WTC11 (cell line): ENCODE measurements around the gene FSTL4. TPM values are rescaled to one million over a fixed set of nuclear protein-coding genes. Genes with fewer than 3 reads are reported as not detected.

Experiments used
- CREB1 ChIP-seq: sonication (generic); formaldehyde crosslinking; IDR thresholded peaks from 2 replicates; pipeline ENCODE4 v1.8.0; 2023; ENCODE audit warnings: mild to moderate bottlenecking, missing genetic modification reagents
- GRHL2 ChIP-seq: fragments of 250-450 bp; sonication (Bioruptor Pico); IDR thresholded peaks from 2 replicates; pipeline ENCODE4 v1.8.0; 2022; ENCODE audit warnings: mild to moderate bottlenecking, moderate library complexity; ENCODE audit not compliant: insufficient replicate concordance, severe bottlenecking
- GTF2I ChIP-seq: fragments of 250-450 bp; sonication (Bioruptor Pico); conservative IDR thresholded peaks from 2 replicates; pipeline ENCODE4 v1.4.0; 2021; ENCODE audit warnings: mild to moderate bottlenecking
- HMGA2 ChIP-seq: fragments of 250-450 bp; sonication (Bioruptor Pico); IDR thresholded peaks from 2 replicates; pipeline ENCODE4 v1.4.0; 2021; ENCODE audit warnings: mild to moderate bottlenecking, moderate library complexity
- JUN ChIP-seq: sonication (generic); formaldehyde crosslinking; IDR thresholded peaks from 2 replicates; pipeline ENCODE4 v1.8.0; 2023; ENCODE audit warnings: mild to moderate bottlenecking, missing genetic modification reagents
- KAT7 ChIP-seq: sonication (generic); formaldehyde crosslinking; IDR thresholded peaks from 2 replicates; pipeline ENCODE4 v1.8.1; 2023; ENCODE audit warnings: missing genetic modification reagents, mild to moderate bottlenecking, borderline replicate concordance
- NFE2L1 ChIP-seq: sonication (generic); formaldehyde crosslinking; IDR thresholded peaks from 2 replicates; pipeline ENCODE4 v1.8.1; 2023; ENCODE audit warnings: missing genetic modification reagents
- OVOL2 ChIP-seq: fragments of 250-450 bp; sonication (Bioruptor Pico); IDR thresholded peaks from 2 replicates; pipeline ENCODE4 v1.9.0; 2021; ENCODE audit warnings: mild to moderate bottlenecking, borderline replicate concordance
- SMAD4 ChIP-seq: sonication (generic); formaldehyde crosslinking; IDR thresholded peaks from 2 replicates; pipeline ENCODE4 v1.8.0; 2022; ENCODE audit warnings: mild to moderate bottlenecking, missing genetic modification reagents
- SOX15 ChIP-seq: fragments of 250-450 bp; sonication (Bioruptor Pico); IDR thresholded peaks from 2 replicates; pipeline ENCODE4 v1.9.0; 2021; ENCODE audit warnings: mild to moderate bottlenecking
- SP1 ChIP-seq: sonication (generic); formaldehyde crosslinking; conservative IDR thresholded peaks from 2 replicates; pipeline ENCODE4 v1.8.1; 2022; ENCODE audit warnings: missing genetic modification reagents
- TCF7 ChIP-seq: sonication (generic); formaldehyde crosslinking; IDR thresholded peaks from 2 replicates; pipeline ENCODE4 v1.8.0; 2022; ENCODE audit warnings: mild to moderate bottlenecking, low read depth, missing genetic modification reagents, moderate library complexity
- TEAD1 ChIP-seq: sonication (generic); formaldehyde crosslinking; IDR thresholded peaks from 2 replicates; pipeline ENCODE4 v1.8.0; 2022; ENCODE audit warnings: mild to moderate bottlenecking, missing genetic modification reagents
- ZBTB21 ChIP-seq: sonication (generic); formaldehyde crosslinking; IDR thresholded peaks from 2 replicates; pipeline ENCODE4 v1.8.1; 2023; ENCODE audit warnings: mild to moderate bottlenecking, missing genetic modification reagents, borderline replicate concordance
- ZNF138 ChIP-seq: sonication (generic); formaldehyde crosslinking; conservative IDR thresholded peaks from 2 replicates; pipeline ENCODE4 v1.8.1; 2022; ENCODE audit warnings: mild to moderate bottlenecking, moderate library complexity, missing genetic modification reagents
- ZNF219 ChIP-seq: sonication (generic); formaldehyde crosslinking; IDR thresholded peaks from 2 replicates; pipeline ENCODE4 v1.8.0; 2023; ENCODE audit warnings: missing genetic modification reagents, mild to moderate bottlenecking, borderline replicate concordance
- ZNF317 ChIP-seq: sonication (generic); formaldehyde crosslinking; IDR thresholded peaks from 2 replicates; pipeline ENCODE4 v1.8.1; 2023; ENCODE audit warnings: low read depth, mild to moderate bottlenecking, moderate library complexity, missing genetic modification reagents, borderline replicate concordance
- total RNA-seq: library from RNA; stranded (reverse); gene quantifications from 3 replicates; pipeline ENCODE4 v1.2.3, GENCODE V29; 2021
- TF ChIP-seq, protein P1 (sequence below): sonication (generic); formaldehyde crosslinking; IDR thresholded peaks from 2 replicates; pipeline ENCODE4 v1.8.1; 2022; ENCODE audit warnings: low read depth, mild to moderate bottlenecking, moderate library complexity, missing genetic modification reagents, borderline replicate concordance
- TF ChIP-seq, protein P2 (sequence below): sonication (generic); formaldehyde crosslinking; IDR thresholded peaks from 2 replicates; pipeline ENCODE4 v1.8.0; 2023; ENCODE audit warnings: missing genetic modification reagents
- TF ChIP-seq, protein P3 (sequence below): sonication (generic); formaldehyde crosslinking; IDR thresholded peaks from 2 replicates; pipeline ENCODE4 v1.8.0; 2022; ENCODE audit warnings: mild to moderate bottlenecking, missing genetic modification reagents
- TF ChIP-seq, protein P4 (sequence below): fragments of 250-450 bp; sonication (Bioruptor Pico); IDR thresholded peaks from 2 replicates; pipeline ENCODE4 v1.9.0; 2021; ENCODE audit warnings: mild to moderate bottlenecking
- TF ChIP-seq, protein P5 (sequence below): sonication (generic); formaldehyde crosslinking; IDR thresholded peaks from 2 replicates; pipeline ENCODE4 v1.8.1; 2022; ENCODE audit warnings: low read depth, missing genetic modification reagents, borderline replicate concordance
- TF ChIP-seq, protein P6 (sequence below): sonication (generic); formaldehyde crosslinking; IDR thresholded peaks from 2 replicates; pipeline ENCODE4 v1.8.1; 2023; ENCODE audit warnings: mild to moderate bottlenecking, moderate library complexity, missing genetic modification reagents
- TF ChIP-seq, protein P7 (sequence below): sonication (generic); formaldehyde crosslinking; IDR thresholded peaks from 2 replicates; pipeline ENCODE4 v1.8.1; 2023; ENCODE audit warnings: mild to moderate bottlenecking, missing genetic modification reagents, moderate library complexity
- TF ChIP-seq, protein P8 (sequence below): sonication (generic); formaldehyde crosslinking; IDR thresholded peaks from 2 replicates; pipeline ENCODE4 v1.8.1; 2023; ENCODE audit warnings: mild to moderate bottlenecking, missing genetic modification reagents, moderate library complexity
- TF ChIP-seq, protein P9 (sequence below): sonication (generic); formaldehyde crosslinking; conservative IDR thresholded peaks from 2 replicates; pipeline ENCODE4 v1.8.1; 2023; ENCODE audit warnings: mild to moderate bottlenecking, low read depth, missing genetic modification reagents, moderate library complexity
- TF ChIP-seq, protein P10 (sequence below): sonication (generic); formaldehyde crosslinking; IDR thresholded peaks from 2 replicates; pipeline ENCODE4 v1.8.0; 2022; ENCODE audit warnings: mild to moderate bottlenecking, missing genetic modification reagents

FSTL4 gene
- total RNA-seq, 1 experiment from 2014 or later = 6.1 TPM

DNA sequence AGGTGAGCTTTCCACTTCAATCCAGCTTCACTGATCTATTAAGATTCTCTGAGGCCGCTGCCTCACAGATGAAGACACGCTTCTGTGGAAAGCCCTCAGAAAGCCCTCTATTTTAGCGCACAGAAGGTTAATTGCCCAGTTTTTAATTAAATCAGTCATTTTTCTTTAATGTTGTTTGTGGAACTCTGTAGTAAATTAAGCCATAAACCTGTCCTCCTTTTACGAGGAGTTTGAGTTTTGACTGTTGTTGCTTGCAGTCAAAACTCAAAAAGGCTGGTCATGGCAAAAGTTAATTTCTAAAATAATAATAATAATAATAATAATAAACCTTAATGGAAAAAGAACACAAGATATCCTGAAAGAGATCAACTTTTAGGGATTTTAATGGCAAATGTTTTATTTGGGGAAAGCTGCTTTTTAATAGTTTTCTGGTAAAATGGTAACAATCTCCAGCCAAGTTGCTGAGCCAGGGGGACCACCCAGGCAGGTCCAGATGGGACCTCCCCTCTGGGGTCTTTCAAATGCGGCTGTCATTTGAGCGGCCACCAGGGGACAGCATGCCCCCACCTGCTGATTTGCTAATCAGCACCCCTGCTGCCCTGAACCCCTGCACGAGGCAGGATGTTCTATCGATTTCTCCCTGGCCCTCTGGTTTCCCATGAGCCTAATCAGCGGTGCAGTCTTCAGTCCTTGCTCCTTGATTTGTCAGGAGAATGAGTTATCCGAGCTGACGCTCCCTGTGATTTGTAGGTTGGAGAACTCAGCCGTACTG lies 247.2 kb downstream of the FSTL4 start (continued):
- TF ChIP-seq, protein P1, sequence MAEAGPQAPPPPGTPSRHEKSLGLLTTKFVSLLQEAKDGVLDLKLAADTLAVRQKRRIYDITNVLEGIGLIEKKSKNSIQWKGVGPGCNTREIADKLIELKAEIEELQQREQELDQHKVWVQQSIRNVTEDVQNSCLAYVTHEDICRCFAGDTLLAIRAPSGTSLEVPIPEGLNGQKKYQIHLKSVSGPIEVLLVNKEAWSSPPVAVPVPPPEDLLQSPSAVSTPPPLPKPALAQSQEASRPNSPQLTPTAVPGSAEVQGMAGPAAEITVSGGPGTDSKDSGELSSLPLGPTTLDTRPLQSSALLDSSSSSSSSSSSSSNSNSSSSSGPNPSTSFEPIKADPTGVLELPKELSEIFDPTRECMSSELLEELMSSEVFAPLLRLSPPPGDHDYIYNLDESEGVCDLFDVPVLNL (CRISPR knock-in tag) = no peak
- no peak for TF ChIP-seq ZBTB21 (CRISPR knock-in tag)
- TF ChIP-seq TCF7 (CRISPR knock-in tag) = no peak
- TF ChIP-seq, protein P2, sequence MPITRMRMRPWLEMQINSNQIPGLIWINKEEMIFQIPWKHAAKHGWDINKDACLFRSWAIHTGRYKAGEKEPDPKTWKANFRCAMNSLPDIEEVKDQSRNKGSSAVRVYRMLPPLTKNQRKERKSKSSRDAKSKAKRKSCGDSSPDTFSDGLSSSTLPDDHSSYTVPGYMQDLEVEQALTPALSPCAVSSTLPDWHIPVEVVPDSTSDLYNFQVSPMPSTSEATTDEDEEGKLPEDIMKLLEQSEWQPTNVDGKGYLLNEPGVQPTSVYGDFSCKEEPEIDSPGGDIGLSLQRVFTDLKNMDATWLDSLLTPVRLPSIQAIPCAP (CRISPR knock-in tag) = no peak
- TF ChIP-seq GTF2I = no peak
- TF ChIP-seq ZNF219 (CRISPR knock-in tag) = no peak
- TF ChIP-seq CREB1 (CRISPR knock-in tag) = no peak
- TF ChIP-seq, protein P3, sequence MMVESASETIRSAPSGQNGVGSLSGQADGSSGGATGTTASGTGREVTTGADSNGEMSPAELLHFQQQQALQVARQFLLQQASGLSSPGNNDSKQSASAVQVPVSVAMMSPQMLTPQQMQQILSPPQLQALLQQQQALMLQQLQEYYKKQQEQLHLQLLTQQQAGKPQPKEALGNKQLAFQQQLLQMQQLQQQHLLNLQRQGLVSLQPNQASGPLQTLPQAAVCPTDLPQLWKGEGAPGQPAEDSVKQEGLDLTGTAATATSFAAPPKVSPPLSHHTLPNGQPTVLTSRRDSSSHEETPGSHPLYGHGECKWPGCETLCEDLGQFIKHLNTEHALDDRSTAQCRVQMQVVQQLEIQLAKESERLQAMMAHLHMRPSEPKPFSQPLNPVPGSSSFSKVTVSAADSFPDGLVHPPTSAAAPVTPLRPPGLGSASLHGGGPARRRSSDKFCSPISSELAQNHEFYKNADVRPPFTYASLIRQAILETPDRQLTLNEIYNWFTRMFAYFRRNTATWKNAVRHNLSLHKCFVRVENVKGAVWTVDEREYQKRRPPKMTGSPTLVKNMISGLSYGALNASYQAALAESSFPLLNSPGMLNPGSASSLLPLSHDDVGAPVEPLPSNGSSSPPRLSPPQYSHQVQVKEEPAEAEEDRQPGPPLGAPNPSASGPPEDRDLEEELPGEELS (CRISPR knock-in tag) = peak; percentile 54; the same call in 1 of the 2 replicates
- no peak; the same call in 1 of the 2 replicates for TF ChIP-seq TEAD1 (CRISPR knock-in tag)
- TF ChIP-seq, protein P4, sequence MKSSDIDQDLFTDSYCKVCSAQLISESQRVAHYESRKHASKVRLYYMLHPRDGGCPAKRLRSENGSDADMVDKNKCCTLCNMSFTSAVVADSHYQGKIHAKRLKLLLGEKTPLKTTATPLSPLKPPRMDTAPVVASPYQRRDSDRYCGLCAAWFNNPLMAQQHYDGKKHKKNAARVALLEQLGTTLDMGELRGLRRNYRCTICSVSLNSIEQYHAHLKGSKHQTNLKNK (CRISPR knock-in tag) = no peak
- no peak for TF ChIP-seq JUN (CRISPR knock-in tag)
- TF ChIP-seq, protein P5, sequence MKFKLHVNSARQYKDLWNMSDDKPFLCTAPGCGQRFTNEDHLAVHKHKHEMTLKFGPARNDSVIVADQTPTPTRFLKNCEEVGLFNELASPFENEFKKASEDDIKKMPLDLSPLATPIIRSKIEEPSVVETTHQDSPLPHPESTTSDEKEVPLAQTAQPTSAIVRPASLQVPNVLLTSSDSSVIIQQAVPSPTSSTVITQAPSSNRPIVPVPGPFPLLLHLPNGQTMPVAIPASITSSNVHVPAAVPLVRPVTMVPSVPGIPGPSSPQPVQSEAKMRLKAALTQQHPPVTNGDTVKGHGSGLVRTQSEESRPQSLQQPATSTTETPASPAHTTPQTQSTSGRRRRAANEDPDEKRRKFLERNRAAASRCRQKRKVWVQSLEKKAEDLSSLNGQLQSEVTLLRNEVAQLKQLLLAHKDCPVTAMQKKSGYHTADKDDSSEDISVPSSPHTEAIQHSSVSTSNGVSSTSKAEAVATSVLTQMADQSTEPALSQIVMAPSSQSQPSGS = no peak
- TF ChIP-seq SP1 = no peak; the same call in 1 of the 2 replicates
- no peak for TF ChIP-seq SMAD4
- TF ChIP-seq, protein P6, sequence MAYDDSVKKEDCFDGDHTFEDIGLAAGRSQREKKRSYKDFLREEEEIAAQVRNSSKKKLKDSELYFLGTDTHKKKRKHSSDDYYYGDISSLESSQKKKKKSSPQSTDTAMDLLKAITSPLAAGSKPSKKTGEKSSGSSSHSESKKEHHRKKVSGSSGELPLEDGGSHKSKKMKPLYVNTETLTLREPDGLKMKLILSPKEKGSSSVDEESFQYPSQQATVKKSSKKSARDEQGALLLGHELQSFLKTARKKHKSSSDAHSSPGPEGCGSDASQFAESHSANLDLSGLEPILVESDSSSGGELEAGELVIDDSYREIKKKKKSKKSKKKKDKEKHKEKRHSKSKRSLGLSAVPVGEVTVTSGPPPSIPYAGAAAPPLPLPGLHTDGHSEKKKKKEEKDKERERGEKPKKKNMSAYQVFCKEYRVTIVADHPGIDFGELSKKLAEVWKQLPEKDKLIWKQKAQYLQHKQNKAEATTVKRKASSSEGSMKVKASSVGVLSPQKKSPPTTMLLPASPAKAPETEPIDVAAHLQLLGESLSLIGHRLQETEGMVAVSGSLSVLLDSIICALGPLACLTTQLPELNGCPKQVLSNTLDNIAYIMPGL (CRISPR knock-in tag) = no peak
- no peak for TF ChIP-seq GRHL2 (CRISPR knock-in tag)
- no peak for TF ChIP-seq SOX15 (CRISPR knock-in tag)
- TF ChIP-seq, protein P7, sequence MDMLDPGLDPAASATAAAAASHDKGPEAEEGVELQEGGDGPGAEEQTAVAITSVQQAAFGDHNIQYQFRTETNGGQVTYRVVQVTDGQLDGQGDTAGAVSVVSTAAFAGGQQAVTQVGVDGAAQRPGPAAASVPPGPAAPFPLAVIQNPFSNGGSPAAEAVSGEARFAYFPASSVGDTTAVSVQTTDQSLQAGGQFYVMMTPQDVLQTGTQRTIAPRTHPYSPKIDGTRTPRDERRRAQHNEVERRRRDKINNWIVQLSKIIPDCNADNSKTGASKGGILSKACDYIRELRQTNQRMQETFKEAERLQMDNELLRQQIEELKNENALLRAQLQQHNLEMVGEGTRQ (CRISPR knock-in tag) = no peak
- TF ChIP-seq ZNF138 (CRISPR knock-in tag) = no peak
- no peak for TF ChIP-seq ZNF317 (CRISPR knock-in tag)
- TF ChIP-seq, protein P8, sequence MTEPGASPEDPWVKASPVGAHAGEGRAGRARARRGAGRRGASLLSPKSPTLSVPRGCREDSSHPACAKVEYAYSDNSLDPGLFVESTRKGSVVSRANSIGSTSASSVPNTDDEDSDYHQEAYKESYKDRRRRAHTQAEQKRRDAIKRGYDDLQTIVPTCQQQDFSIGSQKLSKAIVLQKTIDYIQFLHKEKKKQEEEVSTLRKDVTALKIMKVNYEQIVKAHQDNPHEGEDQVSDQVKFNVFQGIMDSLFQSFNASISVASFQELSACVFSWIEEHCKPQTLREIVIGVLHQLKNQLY (CRISPR knock-in tag) = no peak
- no peak for TF ChIP-seq NFE2L1 (CRISPR knock-in tag)
- TF ChIP-seq KAT7 (CRISPR knock-in tag) = no peak
- TF ChIP-seq, protein P9, sequence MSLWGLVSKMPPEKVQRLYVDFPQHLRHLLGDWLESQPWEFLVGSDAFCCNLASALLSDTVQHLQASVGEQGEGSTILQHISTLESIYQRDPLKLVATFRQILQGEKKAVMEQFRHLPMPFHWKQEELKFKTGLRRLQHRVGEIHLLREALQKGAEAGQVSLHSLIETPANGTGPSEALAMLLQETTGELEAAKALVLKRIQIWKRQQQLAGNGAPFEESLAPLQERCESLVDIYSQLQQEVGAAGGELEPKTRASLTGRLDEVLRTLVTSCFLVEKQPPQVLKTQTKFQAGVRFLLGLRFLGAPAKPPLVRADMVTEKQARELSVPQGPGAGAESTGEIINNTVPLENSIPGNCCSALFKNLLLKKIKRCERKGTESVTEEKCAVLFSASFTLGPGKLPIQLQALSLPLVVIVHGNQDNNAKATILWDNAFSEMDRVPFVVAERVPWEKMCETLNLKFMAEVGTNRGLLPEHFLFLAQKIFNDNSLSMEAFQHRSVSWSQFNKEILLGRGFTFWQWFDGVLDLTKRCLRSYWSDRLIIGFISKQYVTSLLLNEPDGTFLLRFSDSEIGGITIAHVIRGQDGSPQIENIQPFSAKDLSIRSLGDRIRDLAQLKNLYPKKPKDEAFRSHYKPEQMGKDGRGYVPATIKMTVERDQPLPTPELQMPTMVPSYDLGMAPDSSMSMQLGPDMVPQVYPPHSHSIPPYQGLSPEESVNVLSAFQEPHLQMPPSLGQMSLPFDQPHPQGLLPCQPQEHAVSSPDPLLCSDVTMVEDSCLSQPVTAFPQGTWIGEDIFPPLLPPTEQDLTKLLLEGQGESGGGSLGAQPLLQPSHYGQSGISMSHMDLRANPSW (CRISPR knock-in tag) = no peak
- no peak for TF ChIP-seq OVOL2 (CRISPR knock-in tag)
- no peak for TF ChIP-seq HMGA2 (CRISPR knock-in tag)
- TF ChIP-seq, protein P10, sequence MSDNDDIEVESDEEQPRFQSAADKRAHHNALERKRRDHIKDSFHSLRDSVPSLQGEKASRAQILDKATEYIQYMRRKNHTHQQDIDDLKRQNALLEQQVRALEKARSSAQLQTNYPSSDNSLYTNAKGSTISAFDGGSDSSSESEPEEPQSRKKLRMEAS (CRISPR knock-in tag) = no peak; the same call in 1 of the 2 replicates
